ENCODE measurements around the gene PTPN21.

PTPN21 gene

DNA sequence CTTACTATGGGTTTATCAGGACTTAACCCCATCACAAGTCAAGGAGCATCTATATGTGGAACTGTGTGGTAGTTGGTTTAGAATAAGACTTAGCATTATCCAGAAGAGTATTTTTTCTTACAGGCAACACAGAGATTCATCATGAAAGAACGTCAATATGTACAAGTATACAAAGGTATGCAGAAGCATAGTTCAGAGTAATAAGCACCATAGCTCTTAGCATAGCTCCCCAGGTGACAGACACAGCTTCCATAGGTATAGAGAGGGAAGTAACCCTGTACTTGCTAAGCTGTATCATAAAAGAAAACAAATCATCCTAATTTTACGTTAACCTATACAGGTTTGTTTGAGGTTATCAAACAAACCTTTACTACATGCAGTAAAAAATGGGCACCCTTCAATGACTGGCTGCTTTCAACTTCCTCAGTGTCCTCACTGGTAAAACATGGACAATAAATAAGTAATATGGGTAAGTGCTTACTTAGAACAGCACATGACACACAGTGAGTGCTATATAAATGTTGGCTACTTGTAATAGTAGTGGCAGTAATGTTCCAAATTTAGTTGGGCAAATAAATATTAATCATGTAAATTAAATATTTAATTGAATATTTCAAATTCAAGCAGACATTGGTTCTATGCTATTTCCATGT, 50.9 kb downstream of the PTPN21 start:
- no peak for DNase-seq

DNA sequence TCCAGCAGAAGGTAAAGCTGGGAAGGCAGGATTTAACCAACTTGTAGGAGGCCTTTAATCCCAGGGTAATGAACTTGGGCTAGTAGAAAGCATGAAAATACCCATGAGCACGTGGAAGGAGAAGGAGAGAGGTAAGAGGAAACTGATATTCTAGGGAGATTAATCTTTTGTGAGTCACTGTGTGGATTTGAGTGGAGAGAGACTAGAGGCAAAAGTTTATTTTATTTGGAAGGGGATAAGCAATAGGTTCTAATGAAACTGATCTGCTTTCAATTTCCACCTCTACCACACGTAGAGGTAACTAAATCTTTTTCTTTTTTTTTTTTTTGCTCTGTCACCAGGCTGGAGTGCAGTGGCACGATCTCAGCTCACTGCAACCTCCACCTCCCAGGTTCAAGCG, 52.1 kb downstream of the PTPN21 start:
- DNase-seq, result no peak

DNA sequence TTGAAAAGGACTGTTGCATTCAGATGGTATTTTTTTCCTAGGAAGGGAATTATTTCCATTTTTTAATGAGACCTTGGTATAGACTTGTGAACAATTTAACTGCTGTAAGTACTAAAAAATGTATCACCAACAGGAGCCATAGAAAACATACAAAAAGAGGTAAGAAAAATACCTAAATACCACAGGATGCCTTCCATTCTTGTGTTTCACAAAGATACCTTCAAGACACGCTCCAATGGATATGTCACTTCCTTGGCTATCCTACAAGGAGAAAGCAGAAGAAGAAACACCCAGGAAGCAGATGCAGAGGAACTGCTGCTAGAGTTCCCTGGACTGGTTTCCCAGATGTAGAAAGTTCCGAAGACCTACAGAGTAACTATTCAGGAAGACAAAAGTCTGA, 54.2 kb downstream of the PTPN21 start:
- no peak for DNase-seq

DNA sequence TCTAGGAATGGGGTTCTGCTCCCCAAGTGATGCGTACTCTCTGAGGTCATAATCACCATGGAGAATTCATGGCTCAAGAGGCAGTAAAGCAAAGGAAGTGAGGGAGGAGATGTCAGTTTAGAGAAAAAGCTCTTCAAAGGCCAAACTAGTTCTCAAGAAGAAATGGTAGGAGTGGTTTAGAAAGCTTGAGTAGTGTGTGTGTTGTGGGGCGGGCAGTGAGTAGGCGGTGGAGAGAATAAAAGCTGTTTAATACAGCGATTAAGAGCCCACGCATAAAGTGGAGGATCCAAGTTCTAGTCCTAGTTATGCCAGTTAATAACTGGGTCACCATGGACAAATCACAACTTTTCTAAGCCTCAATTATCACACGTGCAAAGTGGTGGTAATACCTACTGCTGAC, 55.6 kb downstream of the PTPN21 start:
- DNase-seq, result no peak

DNA sequence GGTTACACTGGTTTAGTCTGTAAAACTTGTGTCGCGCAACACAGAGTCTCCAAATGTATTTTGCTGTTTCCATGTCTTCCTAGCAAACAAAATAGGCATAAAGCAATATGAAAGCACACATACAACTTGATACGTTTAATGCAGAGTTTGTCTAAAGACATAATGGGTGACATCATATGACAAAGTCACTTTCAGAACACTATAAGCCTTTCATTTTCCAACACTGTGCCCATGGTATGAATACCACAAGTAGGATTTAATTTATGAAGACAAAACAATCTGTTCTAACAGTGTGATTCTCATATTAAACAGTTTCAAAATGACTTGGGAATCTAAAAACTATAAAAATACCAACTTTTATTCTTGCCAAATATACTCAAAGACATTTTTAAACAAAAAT, 58.4 kb downstream of the PTPN21 start:
- no peak for DNase-seq

DNA sequence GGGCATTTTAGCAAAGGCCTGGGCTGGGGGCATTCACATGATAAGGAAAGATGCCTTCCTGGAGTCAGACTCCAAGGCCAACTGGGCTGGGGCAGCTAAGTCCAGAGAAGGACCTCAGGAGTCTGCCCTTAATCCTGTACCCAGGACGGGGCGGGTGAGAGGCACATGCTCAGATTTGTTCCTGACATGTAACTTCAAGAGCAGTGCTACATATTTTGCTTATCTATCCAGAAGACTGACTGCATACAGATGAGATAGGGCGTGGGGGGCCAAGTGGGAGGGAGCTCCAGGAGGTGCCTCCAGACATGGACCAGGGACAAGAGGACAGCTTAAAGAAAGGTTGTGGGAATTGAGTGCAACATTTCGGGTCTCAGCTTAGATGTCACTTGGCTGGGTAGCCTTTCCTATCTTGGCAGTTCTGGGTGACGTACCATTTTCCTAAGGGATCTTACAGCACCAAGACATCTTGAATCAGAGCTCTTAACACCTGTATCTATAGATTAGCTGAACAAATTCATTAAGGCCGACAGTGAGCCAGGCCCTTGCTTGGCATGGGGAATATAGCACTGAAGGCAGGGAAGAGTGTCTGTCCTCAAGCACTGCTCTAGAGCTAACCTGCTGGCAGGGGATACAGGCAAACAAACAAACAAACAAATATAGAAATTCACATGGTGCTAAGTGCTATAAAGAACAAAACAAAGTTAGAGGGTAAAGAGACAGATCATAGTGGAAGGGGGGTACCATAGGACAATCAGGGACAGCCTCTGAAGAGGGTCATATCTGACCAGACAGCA, 61.2 kb downstream of the PTPN21 start:
- DNase-seq, result no peak

DNA sequence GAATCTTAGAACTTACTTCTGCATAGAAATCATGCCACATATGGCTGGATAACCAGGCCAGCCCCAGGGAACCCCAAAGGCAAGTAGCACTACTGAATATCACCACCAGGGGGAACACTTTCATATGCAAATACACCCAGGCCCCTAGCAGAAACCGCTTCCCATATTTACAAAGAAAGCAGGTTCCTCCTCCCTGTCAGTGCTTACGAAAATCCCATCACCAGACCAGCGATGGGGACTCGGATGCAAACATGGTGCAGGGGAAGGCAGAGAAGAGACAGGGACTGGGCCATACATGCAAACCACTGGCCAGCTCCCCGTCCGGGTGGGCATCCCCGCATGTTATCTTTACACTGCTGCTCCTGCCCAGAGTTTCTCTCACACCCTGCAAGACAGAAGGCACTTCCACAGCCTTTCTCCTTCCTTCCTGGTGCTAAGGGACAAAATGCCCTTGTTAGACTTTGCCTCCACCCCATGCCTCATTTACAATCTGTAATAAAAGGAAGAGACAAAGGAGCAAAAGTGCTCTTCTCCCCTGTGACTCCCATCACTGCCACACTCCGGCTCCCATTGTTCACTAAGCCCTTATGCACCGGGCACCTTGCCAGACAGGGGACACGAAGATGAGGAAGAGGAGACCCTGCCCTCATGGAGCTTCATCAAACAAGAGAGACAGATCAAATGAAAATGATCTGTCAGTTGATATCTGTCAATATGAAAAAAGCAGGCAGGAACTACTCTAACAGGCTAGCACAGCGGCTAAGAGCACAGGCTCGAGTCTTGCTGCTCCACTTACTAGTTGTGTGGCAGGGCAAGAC, 62.3 kb downstream of the PTPN21 start:
- DNase-seq, result peak; percentile 54

DNA sequence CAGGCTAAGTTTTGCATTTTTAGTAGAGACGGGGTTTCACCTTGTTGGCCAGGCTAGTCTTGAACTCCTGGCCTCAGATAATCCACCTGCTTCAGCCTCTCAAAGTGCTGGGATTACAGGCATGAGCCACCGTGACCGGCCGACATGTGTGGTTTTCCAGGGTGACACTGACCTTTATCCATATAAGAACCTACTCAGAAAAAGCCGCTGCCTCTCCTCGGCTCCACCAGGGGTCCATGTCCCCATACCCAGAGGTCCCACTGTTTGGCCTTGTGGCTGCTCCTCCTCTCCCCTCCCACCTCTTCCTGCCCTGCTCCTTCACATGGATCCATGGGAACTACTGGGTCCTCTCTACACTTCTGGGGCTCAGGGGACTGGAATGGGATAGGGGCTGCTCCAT, 64.6 kb downstream of the PTPN21 start:
- DNase-seq, result no peak

DNA sequence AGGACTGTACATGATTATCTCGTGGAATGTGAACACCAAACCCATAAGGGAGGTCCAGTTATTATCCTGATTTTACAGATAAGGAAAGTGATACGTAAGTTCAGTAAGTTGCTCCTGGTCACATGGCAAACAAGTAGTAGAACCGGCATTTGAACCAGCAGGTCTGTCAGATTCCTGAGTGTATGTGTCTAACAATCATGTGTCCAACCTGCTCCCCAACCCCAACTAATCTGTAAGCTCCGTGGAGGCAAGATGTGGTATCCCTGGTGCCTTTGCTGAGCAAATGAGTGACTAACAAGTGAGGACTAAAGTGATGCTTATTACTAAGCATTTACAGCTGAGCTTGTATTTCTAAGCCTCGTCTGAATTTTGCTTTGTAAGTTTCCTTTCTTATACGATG, 65.9 kb downstream of the PTPN21 start:
- no peak for DNase-seq

DNA sequence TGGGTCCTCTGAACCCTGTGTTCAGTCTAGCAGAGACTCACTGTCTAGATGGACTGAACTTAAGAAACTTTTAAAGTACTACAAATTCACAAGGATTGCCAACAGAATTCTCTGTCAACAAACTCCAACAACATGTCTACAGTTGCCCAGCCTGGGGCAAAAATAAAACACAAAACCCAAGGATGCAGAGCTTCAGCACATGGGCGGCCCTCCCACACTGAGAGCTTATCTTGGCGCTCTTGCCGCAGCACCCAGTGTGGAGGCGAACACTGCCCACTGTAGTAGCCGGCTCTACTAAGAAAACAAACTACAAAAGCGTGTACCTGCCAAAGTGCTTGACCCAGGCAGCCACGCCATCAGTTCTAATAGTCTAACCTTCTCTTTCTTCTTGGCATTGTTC, 66.7 kb downstream of the PTPN21 start:
- DNase-seq, result no peak

DNA sequence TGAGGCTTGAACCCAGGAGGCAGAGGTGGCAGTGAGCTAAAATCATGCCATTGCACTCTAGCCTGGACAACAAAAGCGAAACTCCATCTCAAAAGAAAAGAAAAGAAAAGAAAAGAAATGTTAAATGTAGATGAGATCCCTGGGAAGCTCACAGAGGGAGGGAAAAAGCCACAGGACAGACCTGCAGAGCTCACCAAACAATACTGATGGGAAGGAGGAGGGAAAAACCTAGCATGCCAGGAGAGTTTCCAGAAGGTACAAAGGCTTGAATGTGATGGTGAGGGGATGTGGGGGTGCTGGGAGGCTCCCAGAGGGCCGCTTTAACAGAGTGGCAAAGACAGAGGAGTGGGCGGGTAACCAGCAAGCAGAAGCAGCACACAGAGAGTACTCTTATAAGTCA, 72.3 kb downstream of the PTPN21 start:
- DNase-seq, result no peak

DNA sequence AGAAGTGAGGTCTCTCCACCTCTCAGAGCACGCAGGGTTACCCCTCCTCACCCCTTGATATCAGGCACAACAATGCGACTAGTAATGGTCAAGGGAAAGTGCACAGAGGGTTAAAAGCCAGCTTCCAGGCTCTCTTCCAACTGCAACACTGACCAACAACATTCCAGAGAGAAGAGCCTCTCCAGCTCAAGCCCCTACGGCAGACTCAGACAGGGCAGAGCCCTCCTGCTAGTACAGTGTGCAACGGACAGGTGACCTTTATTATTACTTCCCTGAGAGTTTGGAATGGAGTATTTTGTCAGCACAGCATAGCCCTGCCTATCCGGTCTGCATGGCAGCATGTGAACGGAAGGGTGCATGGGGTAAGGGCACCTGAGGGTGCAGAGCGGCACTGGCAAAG, 73.0 kb downstream of the PTPN21 start:
- DNase-seq, result no peak

DNA sequence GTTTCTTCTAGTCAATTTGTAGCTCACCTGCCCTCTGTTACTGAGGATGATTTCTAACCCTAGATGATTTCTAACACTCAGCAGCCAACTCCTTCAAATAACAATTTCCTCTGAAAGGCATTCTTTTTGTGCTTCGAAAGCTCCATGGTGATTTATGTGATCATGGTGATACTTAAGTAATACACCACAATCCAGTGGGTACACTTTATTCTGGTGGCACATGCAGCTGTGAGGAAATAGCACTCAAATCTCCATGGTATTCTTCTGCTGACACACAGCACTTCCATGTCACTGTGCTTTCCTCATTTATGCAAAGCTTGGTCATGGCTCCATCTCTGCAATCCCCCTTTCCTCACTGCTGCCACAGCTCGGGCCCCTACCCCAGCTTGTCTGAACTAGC, 73.7 kb downstream of the PTPN21 start:
- no peak for DNase-seq

DNA sequence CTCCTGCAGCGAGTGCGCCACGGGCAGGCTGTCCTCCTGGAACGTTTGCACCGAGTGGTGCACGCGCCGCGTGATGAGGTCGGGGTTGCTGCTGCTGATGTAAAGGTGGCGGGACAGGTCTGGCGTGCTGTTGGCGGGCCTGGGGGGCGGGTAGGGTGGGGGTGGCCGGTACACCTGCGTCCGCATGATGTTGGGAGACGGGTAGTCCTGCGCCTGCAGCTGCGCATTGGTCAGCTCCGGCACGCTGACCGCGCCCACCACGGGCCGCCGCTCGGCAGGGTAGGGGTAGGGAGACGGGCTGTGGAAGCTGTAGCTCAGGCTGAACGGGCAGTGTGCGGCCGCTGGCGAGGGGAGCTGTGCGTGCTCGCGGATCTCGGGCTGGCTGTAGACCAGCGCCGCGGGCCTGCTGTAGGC, 75.2 kb downstream of the PTPN21 start:
- no peak for DNase-seq

DNA sequence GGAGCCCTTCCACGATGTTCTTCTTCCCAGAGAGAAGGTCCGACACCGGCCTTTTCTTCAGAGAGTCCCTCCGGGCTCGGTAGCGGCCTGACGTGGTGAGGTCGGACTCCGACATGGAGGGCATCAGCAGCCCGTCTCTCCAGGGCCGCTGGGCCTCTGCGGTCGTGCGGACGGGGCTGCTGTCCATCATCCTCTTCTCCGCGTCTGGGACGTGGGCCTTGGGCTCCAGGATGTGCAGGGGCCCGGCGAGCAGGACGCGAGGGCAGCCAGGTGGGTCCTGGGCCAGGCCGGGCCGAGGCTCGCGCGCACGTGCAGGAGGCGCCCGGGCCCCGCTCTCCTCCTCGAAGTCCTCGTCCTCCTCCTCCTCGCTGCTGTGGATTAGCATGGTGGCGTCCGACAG, 75.9 kb downstream of the PTPN21 start:
- no peak for DNase-seq

DNA sequence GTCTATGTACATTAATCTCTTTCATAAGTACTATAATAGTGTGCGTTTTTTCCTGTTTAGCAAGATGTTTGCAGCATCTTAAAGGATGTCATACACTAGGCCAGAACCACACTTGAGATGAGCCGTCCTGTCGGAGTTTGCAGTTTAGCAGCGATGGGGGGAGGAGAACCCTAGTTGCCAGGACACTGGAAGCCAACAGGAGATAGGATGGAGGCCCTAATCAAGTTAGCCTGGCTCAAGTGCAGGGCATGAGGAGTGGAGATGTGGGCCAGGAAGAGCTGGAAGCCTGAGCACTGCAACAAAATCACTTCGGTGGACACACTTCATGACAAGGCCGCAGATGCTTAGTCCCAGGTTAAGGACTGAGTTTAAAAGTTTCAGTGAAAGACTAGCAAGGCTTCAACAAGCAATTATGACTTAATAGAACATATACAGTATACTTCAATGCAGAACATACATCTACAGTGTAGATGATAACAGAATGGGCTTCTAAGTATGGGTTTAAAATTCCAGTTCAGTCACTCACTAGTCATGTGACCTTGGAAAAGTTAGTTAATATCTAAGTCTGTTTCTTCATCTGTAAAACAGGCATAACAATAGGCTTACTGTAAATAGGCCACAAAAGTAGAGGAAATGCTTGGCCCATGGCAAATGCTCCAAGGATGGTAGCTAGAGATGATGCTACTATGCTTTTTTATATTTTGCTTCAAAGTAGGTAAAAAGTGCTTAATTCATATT, 77.1 kb downstream of the PTPN21 start:
- DNase-seq, result no peak

DNA sequence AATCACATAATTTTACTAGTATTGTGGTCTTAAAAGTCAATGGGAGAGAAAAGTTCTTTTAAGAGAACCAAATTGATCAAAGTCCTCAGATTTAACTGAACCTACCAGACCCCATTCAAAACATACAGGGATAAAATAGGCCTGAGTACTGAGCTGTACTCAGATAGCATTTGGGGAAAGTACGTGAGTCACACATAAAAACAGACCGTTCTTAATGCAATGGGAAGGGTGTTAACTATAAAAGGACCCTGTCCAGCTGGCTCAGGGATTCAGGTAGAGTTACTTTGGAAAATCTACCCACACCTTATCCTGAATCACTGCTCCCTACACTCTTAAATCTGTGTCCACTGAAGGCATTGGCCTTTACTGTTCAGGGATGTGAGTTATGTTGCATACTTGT, 78.0 kb downstream of the PTPN21 start:
- no peak for DNase-seq

DNA sequence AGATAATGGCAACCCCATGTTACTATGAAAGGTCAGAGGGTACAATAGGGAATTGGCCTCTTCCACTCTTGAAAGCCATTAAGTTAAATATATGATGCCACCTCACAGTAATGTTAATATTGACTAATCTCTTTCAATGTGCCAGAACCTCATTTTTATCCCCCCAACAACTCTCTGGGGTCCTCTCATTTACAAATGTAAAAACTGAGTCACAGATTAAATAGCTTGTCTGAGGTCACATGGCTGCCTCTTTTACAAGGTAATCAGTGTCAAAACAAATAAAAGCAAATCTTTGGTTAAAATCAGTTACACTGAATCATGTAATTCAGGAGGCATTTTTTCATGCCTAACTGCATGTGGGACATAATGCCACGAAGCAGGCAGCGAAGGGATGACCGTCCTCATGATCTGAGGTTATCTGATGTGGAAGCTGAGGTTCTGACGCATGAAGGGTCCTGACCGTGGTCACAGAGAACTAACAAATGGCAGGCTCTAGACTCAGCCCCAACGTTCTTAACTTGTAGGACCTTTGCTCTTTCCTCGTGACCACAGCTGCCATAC, 78.5 kb downstream of the PTPN21 start:
- no peak for DNase-seq

DNA sequence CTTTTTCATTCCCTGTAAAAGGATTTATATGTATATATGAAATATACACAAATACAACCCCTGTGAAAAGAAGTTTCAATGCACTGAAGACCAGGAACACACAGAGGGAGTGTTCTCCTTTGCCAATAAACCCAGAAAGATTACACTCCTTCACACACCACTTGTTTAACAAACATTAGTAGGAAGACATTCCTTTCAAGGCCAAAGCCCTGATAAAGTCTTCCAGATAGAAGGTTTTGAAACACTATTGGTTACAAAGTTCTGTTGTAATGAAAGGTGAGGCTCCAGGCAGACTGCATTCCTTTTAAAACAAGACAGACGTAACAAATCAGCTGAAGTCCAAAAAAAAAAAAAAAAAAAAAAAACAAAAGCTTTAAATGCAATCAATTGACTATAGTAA, 81.0 kb downstream of the PTPN21 start:
- DNase-seq, result no peak

DNA sequence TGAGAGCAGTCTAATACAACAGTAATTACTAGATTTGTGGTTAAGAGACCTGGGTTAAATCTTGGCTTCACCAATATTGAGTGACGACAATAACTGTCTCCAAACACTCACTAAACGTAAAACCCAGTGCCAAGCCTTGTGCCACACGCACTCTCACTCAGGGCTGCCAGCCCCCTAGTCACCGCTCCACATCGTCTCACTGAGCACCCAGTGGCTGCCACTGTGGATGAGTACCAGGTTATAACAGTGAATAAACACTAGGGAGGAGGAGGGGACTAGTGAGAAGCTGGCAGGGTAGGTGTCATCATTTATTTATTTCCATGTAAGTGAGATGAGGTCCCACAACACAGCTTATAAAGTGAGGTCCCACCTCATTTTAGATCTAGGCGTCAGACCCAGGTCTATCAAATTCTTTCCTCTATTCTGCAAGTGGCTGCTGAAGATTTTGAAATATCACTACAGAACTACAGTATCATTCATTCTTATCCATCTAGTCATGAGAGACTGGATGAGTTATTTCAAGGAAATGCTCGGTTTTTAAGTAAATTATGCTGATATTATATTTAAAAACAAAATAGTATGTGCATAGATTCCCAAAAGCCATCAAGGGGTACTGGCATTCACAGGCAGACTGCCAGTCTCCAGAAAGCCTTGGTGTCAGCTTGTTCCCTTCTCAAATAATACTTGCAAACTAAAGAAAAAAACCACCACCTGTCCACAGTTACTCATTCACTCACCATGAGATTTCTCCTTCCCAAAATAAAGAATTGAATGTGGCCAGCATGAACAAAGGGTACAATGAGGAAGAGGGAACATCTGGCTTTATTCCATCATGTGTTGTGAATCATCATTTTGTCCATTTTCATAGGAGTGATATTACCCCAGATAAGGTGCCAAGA, 84.0 kb downstream of the PTPN21 start:
- no peak for DNase-seq

DNA sequence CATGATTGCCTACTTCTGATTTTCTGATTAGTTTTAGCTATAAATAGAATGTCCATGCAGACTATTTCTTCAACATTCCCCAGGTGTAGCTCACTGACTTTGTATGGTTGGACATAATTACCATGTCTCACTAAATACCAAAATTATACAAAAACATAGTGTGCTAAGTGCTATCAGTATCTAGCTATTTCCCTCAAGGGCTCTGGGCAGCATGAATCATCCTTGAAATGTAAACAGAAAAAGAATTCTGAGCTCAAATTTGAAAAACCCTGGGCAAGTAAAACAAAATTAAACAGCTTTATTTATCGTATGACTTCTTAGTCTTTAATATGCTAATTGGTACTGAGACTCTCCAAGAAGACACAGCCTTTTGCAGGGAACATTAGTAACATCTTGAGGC, 86.4 kb downstream of the PTPN21 start:
- no peak for DNase-seq

DNA sequence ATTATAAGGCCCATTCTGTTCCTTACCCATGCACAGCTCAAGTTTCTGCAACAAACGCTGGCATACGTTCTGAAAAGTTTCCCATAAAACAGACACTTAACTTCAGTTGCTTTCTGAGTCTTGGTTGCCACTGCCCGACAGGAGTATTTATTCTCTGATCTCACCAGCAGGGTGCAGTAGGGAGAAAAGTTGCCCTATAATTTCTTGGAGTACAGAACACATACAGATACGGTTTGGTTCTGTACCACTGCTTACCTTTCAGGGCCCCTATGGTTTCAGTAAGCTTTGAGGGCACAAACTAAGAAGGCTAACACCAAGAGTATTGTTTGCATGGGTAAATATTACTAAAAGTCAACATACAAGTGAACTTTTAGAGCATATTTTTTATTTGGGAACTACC, 91.5 kb downstream of the PTPN21 start:
- no peak for DNase-seq

Measured in activated CD4-positive, CD25-positive, alpha-beta regulatory T cell treated with anti-CD3 and anti-CD28 coated beads, Interleukin-2, amount 50 U/mL, for 72 hours (primary cell).